ENCODE measurements around the gene PARP15. TPM values are rescaled to one million over a fixed set of nuclear protein-coding genes. Genes with fewer than 3 reads are reported as not detected.

Gene PARP15
- total RNA-seq, 2 donors from 2014 or later = 0.52 TPM; not detected in 1

GRCh38 chr3:122676759-122677158, 99.3 kb downstream of the PARP15 start:
- no peaks in the 10 kb centered on the region for H3K36me3 ChIP-seq (replicated peaks in 1 of 2; ENCODE audit: insufficient read depth in 1 of 2, low read depth in 2 of 2)
- TF ChIP-seq CTCF (IDR thresholded peaks at IDR 0.05) = no peak
- TF ChIP-seq POLR2A (IDR thresholded peaks at IDR 0.05) = no peak
- H3K4me3 ChIP-seq = no peak overlapping the region
- ATAC-seq (no peak), DNase-seq (no peak)
- intact Hi-C loops (cut with DNase I) = no loop called here
- no peaks in the 10 kb centered on the region for H3K9me3 ChIP-seq
- WGBS, 2 donors = 32 to 37% methylated on average over 2 of the region's 2 CpGs
- H3K27me3 ChIP-seq = no peaks in the 10 kb centered on the region
- peaks cover 22% of the 10 kb centered on the region for H3K4me1 ChIP-seq
- no peak overlapping the region for H3K27ac ChIP-seq

GRCh38 chr3:122677216-122677615, 99.8 kb downstream of the PARP15 start:
- 31 to 38% methylated on average over 1 of the region's 1 CpG for WGBS, 2 donors
- TF ChIP-seq CTCF (IDR thresholded peaks at IDR 0.05) (no peak), POLR2A (IDR thresholded peaks at IDR 0.05) (no peak)
- no peak overlapping the region for H3K27ac ChIP-seq
- H3K36me3 ChIP-seq (replicated peaks in 1 of 2; ENCODE audit: insufficient read depth in 1 of 2, low read depth in 2 of 2) = no peaks in the 10 kb centered on the region
- ATAC-seq = no peak
- peaks cover 27% of the 10 kb centered on the region for H3K4me1 ChIP-seq
- intact Hi-C loops (cut with DNase I) = no loop called here
- no peaks in the 10 kb centered on the region for H3K27me3 ChIP-seq
- H3K9me3 ChIP-seq = no peaks in the 10 kb centered on the region
- DNase-seq = no peak
- no peak overlapping the region for H3K4me3 ChIP-seq

GRCh38 chr3:122678506-122678905, 101.1 kb downstream of the PARP15 start:
- TF ChIP-seq POLR2A (IDR thresholded peaks at IDR 0.05) = no peak
- TF ChIP-seq CTCF (IDR thresholded peaks at IDR 0.05) = no peak
- no peaks in the 10 kb centered on the region for H3K9me3 ChIP-seq
- H3K4me1 ChIP-seq = peaks cover 33% of the 10 kb centered on the region
- WGBS, 2 donors = 70 to 85% methylated on average over 5 of the region's 5 CpGs
- intact Hi-C loops (cut with DNase I) = no loop called here
- no peaks in the 10 kb centered on the region for H3K27me3 ChIP-seq
- peak overlapping the region in 2 of 4 donors; percentile 89 to 91 for H3K27ac ChIP-seq
- no peaks in the 10 kb centered on the region for H3K36me3 ChIP-seq (replicated peaks in 1 of 2; ENCODE audit: insufficient read depth in 1 of 2, low read depth in 2 of 2)
- no peak overlapping the region for H3K4me3 ChIP-seq
- DNase-seq (peak in 1 of 4 donors; percentile 38), ATAC-seq (no peak)

- TF ChIP-seq CTCF (IDR thresholded peaks at IDR 0.05) = peak; percentile 70 to 94 (median 89)
- TF ChIP-seq POLR2A (IDR thresholded peaks at IDR 0.05) = no peak
- peak overlapping the region; percentile 71 to 93 (median 90) for H3K27ac ChIP-seq
- ATAC-seq (peak; percentile 69), DNase-seq (peak; percentile 83 to 87 (median 85))
- H3K4me1 ChIP-seq = peaks cover 33% of the 10 kb centered on the region
- H3K27me3 ChIP-seq = no peaks in the 10 kb centered on the region
- no peaks in the 10 kb centered on the region for H3K9me3 ChIP-seq
- 11 to 15% methylated on average over 16 of the region's 16 CpGs for WGBS, 2 donors
- H3K36me3 ChIP-seq (replicated peaks in 1 of 2; ENCODE audit: insufficient read depth in 1 of 2, low read depth in 2 of 2) = no peaks in the 10 kb centered on the region
- intact Hi-C loops (cut with DNase I) = no loop called here
- H3K4me3 ChIP-seq = no peak overlapping the region
These were observed 101.8 kb downstream of the PARP15 start for GRCh38 chr3:122679085-122679881.
